ENCODE results near the gene FN1.

- TF ChIP-seq CTCF (IDR thresholded peaks at IDR 0.05) (no peak), POLR2A (IDR thresholded peaks at IDR 0.05) (no peak)
Observed at GRCh38 chr2:215423234-215423633, 12.6 kb downstream of the FN1 start.
